A549 (cell line): Measurements from ENCODE around the gene MMD.

Experiments used
- BHLHE40 ChIP-seq: IDR thresholded peaks from 2 replicates; pipeline ENCODE4 v1.6.1; 2012; ENCODE audit warnings: low read depth, low read length, inconsistent platforms
- CTCF ChIP-seq: fragments of >200 bp; sonication (Bioruptor Twin); formaldehyde crosslinking; IDR thresholded peaks from 3 replicates; pipeline ENCODE4 v1.5.1; 2016
- EP300 ChIP-seq, 2 experiments: fragments of >200 bp; sonication (Bioruptor Twin); formaldehyde crosslinking; IDR thresholded peaks; 2 replicates in 1 of 2; 3 replicates in 1 of 2; pipeline ENCODE4 v1.6.1; 2016 to 2017
- PBX3 ChIP-seq: IDR thresholded peaks from 2 replicates; pipeline ENCODE4 v1.6.1; 2012
- POLR2A ChIP-seq: IDR thresholded peaks from 2 replicates; pipeline ENCODE4 v1.6.1; 2012; ENCODE audit warnings: mild to moderate bottlenecking, low read length
- RAD21 ChIP-seq, 2 experiments: fragments of >200 bp in 1 of 2; sonication (Bioruptor Twin) in 1 of 2; formaldehyde crosslinking in 1 of 2; IDR thresholded peaks in 1 of 2; conservative IDR thresholded peaks in 1 of 2; 2 replicates in 1 of 2; 3 replicates in 1 of 2; pipeline ENCODE4 v1.6.1; 2012 to 2018; ENCODE audit warnings: inconsistent platforms in 1 of 2
- REST ChIP-seq: fragments of 200-600 bp; sonication (generic); IDR thresholded peaks from 2 replicates; pipeline ENCODE4 v1.6.1; 2016; ENCODE audit warnings: antibody characterized with exemption, mild to moderate bottlenecking, moderate library complexity
- SMC3 ChIP-seq: fragments of >200 bp; sonication (Bioruptor Twin); formaldehyde crosslinking; IDR thresholded peaks from 3 replicates; pipeline ENCODE4 v1.6.1; 2018; ENCODE audit warnings: inconsistent platforms
- TFCP2L1 ChIP-seq: fragments of 250-450 bp; sonication (Bioruptor Pico); IDR thresholded peaks from 2 replicates; pipeline ENCODE4 v1.5.0; 2021; ENCODE audit warnings: mild to moderate bottlenecking
- TP53 ChIP-seq: fragments of 250-450 bp; sonication (Bioruptor Pico); IDR thresholded peaks from 2 replicates; pipeline ENCODE4 v1.5.0; 2021; ENCODE audit warnings: mild to moderate bottlenecking, moderate library complexity
- USF2 ChIP-seq: fragments of 450-650 bp; IDR thresholded peaks from 2 replicates; pipeline ENCODE4 v1.6.1; 2014; ENCODE audit warnings: antibody characterized with exemption
- ZC3H11A ChIP-seq: fragments of 450-650 bp; IDR thresholded peaks from 2 replicates; pipeline ENCODE4 v1.6.1; 2014; ENCODE audit warnings: antibody characterized with exemption, mild to moderate bottlenecking

- TF ChIP-seq USF2 (no peak), CTCF (no peak), ZC3H11A (no peak), EP300 (IDR thresholded peaks at IDR 0.05) (no peak), TP53 (no peak), BHLHE40 (no peak), POLR2A (no peak), REST (no peak), SMC3 (no peak), RAD21 (conservative IDR thresholded peaks at IDR 0.05 in 1 of 2, IDR thresholded peaks at IDR 0.05 in 1 of 2) (no peak), TFCP2L1 (CRISPR knock-in tag) (no peak), PBX3 (no peak)
Measured at GRCh38 chr17:55342800-55343585, 78.6 kb downstream of the MMD start.
